ENCODE results near the gene SRC.

- TF ChIP-seq, protein P1, sequence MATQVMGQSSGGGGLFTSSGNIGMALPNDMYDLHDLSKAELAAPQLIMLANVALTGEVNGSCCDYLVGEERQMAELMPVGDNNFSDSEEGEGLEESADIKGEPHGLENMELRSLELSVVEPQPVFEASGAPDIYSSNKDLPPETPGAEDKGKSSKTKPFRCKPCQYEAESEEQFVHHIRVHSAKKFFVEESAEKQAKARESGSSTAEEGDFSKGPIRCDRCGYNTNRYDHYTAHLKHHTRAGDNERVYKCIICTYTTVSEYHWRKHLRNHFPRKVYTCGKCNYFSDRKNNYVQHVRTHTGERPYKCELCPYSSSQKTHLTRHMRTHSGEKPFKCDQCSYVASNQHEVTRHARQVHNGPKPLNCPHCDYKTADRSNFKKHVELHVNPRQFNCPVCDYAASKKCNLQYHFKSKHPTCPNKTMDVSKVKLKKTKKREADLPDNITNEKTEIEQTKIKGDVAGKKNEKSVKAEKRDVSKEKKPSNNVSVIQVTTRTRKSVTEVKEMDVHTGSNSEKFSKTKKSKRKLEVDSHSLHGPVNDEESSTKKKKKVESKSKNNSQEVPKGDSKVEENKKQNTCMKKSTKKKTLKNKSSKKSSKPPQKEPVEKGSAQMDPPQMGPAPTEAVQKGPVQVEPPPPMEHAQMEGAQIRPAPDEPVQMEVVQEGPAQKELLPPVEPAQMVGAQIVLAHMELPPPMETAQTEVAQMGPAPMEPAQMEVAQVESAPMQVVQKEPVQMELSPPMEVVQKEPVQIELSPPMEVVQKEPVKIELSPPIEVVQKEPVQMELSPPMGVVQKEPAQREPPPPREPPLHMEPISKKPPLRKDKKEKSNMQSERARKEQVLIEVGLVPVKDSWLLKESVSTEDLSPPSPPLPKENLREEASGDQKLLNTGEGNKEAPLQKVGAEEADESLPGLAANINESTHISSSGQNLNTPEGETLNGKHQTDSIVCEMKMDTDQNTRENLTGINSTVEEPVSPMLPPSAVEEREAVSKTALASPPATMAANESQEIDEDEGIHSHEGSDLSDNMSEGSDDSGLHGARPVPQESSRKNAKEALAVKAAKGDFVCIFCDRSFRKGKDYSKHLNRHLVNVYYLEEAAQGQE (IDR thresholded peaks at IDR 0.05; ENCODE audit: insufficient read depth in 1 of 2, low read depth in 2 of 2, low read length in 2 of 2) = no peak
- TF ChIP-seq TAF1 (IDR thresholded peaks at IDR 0.05; ENCODE audit: borderline replicate concordance, insufficient read depth, low read length) = no peak
- TF ChIP-seq POLR2AphosphoS5 (IDR thresholded peaks at IDR 0.05; ENCODE audit: low read depth, low read length) = no peak
- no peak for TF ChIP-seq SIN3A (IDR thresholded peaks at IDR 0.05; ENCODE audit: borderline replicate concordance, insufficient read depth, low read length)
- no peak for TF ChIP-seq FOXP2 (optimal IDR thresholded peaks at IDR 0.05; ENCODE audit: borderline replicate concordance, extremely low read depth, extremely low read length, insufficient read depth)
Measured at GRCh38 chr20:37373020-37373598, 27.2 kb downstream of the SRC start.
